NCI-H1092 treated with DMSO at 0.1 percent for 48 hours (cell line): ENCODE results near the gene CASK.
"Not testable (repeated sequence)": the region's sequence is repeated elsewhere in the genome, so short reads cannot be mapped to it uniquely, and the experiment has no call there.

ENCODE experiments used
- DNase-seq: peaks from one replicate; lab custom pipeline; 2025; lab: John Stamatoyannopoulos, UW

The CASK gene

DNA sequence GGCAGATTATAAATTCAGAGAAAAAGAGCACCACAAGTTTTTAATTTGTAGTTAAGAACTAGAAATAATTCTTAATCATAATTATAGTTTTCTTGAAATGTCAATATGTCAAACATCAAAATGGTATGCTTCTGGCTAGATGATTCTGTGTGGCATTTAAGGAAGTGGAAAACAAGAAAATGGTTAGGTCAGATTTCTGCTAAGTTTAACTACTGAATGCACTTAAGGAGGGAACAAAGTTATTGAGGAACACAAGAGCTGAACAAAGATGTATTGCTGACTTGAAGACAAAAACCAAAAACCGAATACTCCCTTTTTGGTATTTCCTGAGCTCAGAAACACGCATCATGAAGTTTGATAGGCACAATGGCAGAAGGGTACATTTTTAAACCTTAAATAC is 293.3 kb downstream of the CASK start:
- no peak for DNase-seq

DNA sequence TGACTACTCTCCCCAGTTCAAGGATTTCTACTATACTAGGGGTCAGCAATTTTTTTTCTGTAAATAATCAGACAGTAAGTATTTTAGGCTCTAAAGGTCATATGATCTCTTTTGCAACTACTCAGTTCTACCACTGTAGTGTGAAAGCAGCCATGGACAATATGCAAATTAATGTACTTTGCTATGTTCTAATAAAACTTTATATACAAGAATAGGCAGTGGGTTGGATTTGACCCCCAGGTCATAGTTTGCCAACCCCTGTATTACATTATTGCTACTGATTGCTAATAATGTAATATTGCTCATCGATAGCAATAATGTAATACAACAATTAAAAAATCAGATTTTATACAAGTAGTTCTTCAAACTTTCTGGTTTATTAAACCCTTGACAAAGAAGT is 293.8 kb downstream of the CASK start:
- DNase-seq = no peak

DNA sequence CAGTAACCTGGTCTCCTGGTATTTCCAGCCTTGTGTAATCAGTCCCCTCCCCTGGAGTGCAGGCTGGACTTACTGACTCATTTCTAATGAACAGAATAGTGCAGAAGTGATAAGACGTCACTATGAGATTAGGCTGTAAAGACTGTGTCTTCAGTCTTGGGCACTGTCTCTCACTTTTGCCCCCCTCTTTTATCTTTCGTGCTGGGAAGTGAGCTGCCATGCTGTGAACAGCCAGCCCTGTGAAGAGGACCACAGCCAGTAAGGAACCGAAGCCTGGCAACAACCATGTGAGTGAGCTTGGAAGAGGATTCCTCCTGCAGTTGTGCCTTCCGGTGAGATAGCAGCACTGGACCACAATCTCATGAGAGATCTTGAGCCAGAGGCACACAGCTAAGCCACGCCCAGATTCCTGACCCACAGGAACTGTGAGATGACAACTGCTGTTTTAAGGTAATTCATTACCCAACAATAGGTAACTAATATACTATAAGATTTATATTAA is 302.1 kb downstream of the CASK start:
- no peak for DNase-seq

DNA sequence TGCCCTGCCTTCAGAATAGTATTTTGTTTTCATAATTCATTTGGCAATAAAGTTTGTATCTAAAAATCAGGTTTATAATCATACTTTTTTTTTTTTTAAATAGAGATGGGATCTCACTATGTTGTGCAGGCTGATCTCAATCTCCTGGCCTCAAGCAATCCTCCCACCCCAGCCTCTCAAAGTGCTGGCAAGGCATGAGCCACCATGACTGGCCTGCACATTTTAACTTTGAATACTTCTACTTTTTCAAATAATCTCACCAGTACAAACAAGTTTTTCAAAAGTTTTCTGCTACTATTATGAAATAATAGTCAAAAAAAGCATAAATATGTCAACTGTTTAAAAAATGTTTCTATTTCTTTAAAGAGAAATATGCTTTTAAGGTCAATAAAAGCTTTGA is 304.1 kb downstream of the CASK start:
- no peak for DNase-seq

DNA sequence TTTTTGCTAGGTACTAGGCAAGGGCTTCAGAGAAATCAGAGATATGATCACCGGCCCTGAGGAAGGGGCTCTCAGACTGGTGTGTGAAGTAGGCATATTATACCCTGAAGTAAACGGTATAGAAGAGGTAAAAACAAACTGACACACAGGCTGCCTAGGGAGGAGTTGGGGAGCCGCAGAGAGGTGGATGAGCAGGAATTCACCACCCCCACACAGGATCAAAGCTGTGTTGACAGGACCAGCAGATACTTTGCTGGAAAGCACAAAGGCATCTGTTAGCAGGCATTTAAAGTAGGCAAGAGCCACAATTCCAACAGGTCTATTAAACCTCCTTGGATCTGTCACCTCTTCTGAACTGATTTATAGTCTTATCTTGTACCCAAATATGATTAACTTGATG is 306.4 kb downstream of the CASK start:
- no peak for DNase-seq

DNA sequence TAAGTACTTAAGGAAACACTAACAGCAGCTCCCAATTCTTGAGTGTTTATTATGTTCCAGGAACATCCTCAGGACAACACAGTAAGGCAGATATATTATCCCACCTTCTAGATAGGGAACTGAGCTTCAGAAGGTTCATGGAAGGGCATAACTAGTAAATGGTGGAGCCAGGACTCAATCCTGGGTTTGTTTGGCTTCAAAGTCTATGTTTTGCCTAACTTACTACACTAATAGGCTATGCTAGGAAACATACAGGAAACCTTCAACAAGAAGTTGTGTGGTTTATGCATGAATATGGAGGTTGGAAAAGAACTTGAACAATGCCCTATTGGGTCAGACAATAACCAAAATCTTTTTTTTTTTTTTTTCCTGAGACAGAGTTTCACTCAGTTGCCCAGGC is 307.1 kb downstream of the CASK start:
- DNase-seq = no peak

DNA sequence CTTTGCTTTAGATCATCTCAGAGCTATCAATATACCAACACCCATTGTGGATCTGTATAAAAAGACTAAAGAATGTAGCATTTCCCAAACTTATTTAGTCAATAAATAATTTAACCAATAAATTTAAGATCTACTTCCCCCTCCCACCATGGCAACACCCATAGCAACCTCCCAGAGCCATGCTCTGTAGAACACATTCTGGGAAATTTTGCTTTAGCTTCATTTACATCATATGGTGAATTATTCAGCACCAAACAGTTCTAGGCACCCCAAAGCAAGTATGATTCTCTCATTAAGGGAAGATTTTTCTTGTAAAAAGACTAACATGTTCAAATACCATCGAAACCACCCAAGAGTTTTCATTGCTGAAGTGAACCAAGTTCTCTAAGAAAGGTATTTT is 315.1 kb downstream of the CASK start:
- DNase-seq = no peak

DNA sequence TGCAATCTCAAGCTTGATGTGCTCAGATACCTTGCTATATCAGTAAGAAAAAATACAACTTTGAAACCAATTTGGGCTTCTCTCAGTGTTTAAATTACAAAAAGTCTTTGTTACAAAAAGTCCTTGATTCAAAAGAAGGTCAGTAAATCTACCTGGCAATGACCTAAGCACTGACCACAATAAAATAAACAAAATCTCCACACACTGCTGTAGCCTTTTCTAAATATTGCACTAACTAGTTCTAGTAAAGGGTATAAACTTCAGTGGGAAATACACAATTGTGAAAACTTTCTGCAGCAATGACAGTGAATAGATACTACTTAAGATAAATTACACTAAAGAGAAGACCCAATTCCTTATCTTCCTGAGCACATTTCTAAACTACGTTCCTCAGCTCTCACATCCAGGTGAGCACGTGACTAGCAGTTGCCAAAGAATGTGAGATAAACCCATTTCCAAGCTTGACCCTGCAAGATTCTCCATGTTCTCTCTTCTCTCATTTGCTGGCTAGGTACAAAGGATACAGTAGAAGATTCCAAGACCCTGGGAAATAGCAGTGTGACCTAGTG is 316.0 kb downstream of the CASK start:
- DNase-seq = no peak

DNA sequence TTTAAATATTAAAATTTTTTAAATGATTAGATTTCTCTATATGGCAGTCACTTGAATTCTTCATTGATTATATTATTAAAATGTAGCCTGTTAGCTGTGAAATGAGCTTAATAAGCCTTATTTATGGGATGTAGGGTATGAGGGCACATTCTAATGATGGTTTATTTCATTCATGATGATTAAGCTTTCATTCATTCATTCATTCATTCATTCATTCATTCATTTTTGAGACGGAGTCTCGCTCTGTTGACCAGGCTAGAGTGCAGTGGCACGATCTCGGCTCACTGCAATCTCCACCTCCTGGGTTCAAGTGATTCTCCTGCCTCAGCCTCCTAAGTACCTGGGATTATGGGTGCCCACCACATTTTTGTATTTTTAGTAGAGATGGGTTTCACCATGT is 317.3 kb downstream of the CASK start:
- DNase-seq = not testable (repeated sequence)

DNA sequence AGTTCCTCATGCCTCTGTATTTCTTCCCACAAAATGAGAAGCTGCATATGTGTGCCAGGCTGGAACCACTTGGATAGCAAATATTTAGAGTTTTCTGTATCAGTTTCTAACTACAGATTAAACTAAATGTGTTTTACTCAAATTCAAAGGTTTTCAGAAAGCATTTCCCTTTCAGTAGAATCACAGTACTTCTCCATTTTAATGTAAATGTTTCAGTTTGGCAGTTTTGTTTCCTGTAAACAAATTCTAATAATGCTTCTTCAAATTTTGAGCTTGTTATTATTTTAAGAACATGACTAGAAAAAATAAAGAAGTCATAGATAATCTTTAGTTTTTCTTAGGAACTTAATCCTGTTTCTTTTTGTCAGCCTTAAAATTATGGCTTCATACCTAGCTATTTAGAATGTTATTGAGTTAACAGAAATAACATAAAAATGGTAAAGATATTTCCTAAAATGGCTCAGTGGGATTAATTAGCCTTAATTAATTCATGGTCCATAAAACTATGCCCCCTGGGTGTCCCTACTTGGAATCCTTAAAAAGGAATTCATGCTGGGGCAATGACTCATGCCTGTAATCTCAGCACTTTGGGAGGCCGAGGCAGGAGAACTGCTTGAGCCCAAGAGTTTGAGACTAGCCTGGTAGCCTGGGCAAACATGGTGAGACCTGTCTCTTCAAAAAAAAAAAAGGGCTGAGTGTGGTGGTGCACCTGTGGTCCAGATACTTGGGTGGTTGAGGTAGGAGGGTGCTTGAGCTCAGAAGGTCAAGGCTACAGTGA is 318.4 kb downstream of the CASK start:
- no peak for DNase-seq

DNA sequence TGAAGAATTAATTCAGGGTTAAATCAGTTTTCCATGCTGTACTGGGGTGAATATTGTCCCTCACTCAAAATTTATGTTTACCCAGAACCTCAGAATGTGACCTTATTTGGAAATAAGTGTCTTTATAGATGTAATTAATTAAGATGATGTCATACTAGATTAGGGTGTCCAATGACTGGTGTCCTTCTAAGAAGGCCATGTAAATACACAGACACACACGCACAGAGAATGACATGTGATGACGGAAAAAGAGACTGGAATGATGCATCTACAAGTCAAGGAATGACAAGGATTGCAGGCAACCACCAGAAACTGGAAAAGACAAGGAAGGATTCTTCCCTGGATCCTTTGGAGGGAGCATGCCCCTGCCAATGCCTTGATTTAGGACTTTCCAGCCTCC is 319.2 kb downstream of the CASK start:
- DNase-seq = no peak

DNA sequence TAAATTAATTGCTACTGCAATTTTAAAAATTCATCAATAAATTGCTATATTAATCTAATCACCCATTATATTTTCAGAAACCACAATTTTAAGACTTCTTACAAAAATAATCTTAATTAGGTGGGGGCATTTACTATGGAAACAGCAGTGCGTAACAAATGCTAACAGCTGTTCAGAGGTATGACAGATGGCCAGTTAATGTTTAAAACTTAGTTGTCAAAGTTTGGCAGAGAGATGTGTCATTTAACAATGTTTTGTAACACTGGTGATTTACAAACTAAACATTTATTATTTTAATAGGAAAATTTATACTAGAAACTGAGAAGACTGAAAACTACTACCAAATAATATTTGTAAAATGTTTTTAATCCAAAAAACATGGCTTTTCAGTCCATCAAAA is 319.8 kb downstream of the CASK start:
- no peak for DNase-seq

DNA sequence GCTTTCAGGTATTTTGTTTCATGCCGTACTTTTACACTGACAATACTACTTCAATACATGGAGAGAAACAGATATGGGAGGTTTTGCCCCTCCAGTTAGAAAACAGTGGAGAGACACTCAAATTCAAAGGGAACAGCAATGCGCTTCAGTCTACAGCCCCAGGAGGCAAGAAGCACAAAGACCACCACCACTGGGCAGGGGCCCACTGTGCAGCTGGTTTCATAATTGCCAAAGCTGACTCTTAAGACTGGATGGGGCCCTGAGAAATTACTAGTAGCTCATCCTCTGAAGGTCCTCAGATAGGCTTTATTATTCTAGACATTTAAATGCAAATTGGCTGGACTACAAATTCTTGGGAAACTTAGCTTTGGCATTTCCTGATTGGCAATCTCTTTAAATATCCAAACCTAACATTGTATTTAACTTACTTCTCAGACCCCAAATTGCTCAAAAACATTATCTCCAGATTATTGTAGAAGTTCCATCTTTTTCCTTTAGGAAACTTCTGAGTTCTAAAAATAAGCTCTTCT is 320.5 kb downstream of the CASK start:
- no peak for DNase-seq

DNA sequence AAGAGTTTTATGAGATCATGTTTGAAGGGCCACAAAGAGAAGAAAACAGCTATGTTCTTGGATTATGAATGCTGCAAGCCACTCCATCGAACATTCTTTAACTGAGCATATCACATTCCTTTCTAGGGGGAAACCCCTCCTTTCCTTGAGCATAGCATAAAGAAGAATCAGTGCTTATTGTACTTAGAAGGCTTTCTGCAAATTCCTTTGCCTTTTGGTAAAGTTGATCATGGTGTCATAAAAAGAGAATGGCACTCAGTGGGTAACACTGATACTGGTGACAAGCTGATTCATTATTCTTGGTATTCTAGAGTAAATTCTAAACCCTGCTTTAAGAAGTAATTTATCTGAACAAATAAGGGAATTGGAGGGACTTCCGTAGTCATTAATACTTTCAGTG is 323.1 kb downstream of the CASK start:
- no peak for DNase-seq

DNA sequence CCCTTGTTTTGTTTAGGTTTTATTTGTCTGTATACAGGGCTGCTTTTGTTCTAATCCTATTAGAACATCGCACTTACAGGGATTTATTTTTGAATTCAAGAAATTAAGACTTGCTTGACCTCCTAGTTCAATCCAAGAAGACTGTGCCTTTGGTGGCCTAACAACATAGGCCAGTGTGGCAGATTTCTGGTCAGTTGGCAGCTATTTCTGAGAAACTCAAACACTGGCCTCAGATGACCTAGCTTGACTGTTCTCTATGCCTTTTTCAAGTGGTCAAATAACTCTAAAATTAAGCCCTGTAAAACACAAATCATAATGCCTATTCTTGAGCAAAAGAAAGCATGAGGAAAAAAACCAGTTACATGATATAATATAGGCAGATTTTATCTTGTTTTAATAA is 323.8 kb downstream of the CASK start:
- DNase-seq = no peak

DNA sequence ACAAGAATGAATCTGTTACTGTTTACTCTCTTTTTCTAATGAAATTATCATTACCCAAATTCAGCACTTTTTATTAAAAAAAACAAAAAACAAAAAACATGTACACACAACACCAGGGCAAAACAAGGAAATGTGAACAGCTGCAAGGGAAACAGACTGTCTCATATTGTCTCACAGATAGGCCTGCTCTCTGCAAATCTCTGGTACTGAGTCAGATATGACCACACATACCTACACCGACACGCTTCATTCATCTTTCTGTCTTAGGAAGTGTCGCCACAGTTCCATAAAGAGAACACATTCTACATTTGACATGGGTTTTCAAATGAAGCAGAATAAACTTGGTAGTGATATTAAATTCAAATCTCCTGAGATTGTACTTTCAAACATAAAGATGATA is 326.8 kb downstream of the CASK start:
- no peak for DNase-seq

DNA sequence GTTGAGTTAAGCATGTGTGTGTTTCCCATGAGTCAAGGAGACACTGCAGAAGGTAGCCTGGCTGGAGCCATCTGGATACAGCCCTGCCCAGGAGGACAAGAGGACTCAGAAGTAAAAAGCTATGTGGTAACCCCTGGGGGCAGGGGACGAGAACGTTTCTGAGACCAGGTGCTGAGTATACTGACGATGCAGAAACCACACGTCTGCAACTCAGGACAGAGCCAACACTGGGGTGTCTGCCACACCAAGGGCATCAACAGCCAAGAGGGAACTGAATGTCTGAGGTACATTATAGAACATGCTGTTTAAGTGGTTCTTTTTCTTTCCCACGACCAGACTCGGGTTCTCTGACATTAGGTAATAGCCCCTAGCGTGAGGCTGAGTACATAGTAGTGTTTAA is 328.7 kb downstream of the CASK start:
- DNase-seq = no peak

DNA sequence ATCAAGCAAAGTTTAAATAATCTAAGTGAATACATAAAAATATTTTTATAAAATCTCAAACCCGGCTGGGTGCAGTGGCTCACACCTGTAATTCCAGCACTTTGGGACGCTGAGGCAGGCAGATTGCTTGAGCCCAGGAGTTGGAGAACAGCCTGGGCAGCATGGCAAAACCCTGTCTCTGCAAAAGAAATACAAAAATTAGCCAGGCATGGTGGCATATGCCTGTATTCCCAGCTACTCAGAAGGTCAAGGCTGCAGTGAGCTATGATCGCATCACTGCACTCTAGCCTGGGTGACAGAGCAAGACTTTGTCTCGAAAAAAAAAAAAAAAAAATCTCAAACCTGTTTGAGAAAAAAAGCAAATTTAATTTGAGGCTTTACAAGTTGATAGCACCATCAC is 331.4 kb downstream of the CASK start:
- no peak for DNase-seq

DNA sequence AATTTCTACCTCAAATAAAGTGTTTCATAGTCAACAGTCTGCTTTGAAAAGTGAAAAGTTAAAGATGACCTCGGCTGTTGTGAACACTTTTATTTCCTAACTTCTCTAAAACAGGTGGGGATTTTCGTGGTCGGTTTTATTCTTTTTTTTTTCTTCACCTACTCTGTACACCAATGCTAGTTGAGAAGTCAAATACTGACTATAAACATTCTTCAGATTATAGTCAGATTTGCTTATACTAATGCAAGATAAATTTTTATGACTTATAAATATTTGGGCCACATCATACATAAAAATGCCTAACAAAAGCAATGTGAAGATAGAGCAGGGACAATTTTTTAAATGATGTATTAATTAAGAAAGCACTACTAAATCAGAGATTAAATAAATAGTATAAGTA is 332.7 kb downstream of the CASK start:
- DNase-seq = no peak

DNA sequence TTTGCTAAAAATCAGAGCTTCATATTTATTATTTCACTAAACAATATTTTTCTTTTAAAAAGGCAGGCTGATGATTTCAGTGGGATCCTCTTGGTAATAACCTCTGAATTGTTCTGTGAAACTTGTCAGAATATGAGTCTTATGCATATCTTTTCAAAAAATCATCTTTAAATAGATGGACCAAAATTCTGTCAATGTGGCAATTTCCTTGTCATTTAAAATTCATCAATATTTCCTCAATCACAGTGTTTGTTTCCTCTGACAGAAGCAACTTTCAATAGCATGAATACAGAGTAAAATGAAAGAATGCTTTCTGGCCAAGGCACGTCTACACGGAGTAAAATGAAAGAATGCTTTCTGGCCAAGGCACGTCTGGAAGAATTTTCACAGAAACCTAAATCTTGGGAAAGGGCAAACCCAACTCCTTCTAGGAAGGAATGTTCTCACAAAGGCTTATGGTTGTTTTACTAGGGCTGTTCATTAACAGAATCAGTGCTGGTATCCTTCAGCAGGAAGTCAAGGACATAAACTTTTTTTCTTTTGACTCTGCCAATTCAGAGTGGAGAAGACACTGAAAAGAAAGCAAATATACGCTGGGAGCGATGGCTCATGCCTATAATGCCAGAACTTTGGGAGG is 333.6 kb downstream of the CASK start:
- DNase-seq = no peak

DNA sequence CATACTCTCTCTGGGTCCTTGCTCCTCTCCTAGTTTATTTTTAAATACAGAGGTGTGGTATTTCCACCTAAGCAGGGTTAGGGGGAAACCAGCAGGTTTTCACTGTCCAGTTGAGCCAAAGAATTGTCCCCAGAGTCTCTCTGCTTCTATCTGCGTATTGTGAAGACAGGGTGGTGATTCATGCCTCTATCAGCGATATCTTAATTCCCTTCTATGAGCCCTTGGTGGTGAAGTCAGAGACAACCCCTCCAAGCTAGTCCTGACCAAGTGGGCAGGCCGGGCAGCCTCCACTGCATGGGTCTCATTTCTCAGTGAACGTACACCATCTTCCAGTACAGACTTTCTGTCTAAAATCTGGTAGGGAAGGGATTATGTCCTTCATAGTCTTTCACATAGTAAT is 335.1 kb downstream of the CASK start:
- DNase-seq = no peak

DNA sequence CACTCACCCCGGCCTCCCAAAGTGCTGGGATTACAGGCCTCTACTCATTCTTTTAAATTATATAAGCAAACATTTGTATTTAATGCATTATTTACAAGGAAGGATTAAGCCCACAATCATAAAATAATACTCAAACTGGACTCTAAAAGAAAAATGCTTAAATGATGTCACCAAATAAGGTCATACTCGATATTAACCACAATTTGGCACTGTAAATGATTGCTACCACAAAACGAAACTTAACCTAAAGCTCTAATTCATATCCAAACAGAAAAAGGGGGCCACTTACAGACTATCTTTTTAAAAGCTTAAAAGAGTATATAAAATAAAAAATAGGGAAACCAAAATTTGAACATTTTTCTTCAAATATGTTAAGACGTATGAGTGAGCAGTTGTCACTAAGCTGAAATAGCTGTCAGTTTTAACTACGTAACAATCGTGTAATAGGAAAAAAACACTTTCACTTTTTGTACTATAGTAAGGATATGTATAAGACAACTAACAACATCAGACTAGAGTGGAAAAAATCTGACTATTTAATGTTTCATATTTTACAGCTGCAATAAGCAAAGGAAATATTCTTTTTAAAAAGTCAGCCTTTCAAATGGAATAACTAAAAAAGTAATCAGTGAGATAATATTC is 342.8 kb downstream of the CASK start:
- DNase-seq = no peak

DNA sequence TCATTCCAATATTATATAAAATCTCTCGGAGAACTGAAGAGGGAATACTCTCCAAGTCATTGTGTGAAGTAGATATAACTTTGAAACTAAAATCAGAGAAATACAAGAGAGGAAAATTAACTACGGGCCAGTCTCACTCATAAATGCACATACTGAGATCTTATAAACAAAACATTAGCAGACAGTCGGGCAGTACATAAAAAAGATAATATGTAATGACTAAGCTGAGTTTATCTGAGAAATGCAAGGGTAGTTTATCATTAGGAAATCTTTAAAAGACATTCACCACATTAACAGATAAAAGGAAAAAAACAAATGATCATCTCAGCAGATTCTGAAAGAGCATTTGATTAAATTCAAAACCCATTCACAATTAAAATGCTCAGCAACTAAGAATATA is 359.5 kb downstream of the CASK start:
- no peak for DNase-seq
